Bone marrow (tissue), 2 donors: ENCODE data around the gene TMEM116.
"Not testable (repeated sequence)": the region's sequence is repeated elsewhere in the genome, so short reads cannot be mapped to it uniquely, and the experiment has no call there.

ENCODE experiments used
- DNase-seq, 2 donors: peaks; one replicate each; lab custom pipeline; 2025; lab: John Stamatoyannopoulos, UW

The TMEM116 gene

DNA sequence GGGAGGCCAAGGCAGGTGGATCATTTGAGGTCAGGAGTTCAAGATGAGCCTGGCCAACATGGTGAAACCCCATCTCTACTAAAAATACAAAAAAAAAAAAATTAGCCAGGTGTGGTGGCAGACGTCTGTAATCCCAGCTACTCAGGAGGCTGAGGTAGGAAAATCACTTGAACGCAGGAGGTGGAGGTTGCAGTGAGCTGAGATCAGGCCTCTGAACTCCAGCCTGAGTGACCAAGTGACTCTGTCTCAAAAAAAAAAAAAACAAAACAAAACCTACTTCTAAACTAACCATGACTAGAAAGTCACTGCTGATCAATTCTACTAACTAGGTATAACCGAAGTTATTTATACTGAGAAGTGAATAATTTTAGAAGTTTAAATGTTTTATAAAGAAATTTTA lies 3.4 kb downstream of the TMEM116 start:
- not testable (repeated sequence) for DNase-seq

DNA sequence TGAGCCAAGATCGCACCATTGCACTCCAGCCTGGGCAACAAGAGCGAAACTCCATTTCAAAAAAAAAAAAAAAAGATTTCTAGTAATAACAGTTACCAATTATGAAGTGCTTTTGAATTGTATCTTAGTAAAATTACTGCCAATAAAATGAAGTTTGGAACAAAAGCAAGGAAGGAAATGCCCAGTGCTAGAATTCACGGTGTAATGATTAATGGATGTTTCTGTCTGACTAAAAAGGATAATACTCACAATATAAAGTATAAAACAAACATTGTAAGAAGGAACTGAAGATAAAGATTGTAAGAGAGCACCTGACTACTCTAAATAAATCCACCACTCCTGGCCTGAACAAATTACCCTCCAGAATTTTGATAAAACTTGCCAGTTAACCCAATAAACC lies 4.0 kb downstream of the TMEM116 start:
- no peak for DNase-seq

DNA sequence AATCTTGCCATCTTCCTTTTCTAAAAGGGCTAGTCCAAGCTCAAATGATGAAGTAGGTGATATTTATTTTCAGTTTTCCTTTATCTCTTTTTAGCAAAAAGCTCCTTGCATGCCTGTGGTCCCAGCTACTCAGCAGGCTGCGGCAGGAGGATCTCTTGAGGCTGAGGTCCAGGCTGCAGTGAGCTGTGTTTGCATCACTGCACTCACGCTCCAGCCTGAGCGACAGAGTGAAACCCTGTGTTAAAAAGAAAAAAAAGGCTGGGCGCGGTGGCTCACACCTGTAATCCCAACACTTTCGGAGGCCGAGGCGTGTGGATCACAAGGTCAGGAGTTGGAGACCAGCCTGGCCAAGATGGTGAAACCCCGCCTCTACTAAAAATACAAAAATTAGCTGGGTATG lies 5.0 kb downstream of the TMEM116 start:
- DNase-seq = no peak

DNA sequence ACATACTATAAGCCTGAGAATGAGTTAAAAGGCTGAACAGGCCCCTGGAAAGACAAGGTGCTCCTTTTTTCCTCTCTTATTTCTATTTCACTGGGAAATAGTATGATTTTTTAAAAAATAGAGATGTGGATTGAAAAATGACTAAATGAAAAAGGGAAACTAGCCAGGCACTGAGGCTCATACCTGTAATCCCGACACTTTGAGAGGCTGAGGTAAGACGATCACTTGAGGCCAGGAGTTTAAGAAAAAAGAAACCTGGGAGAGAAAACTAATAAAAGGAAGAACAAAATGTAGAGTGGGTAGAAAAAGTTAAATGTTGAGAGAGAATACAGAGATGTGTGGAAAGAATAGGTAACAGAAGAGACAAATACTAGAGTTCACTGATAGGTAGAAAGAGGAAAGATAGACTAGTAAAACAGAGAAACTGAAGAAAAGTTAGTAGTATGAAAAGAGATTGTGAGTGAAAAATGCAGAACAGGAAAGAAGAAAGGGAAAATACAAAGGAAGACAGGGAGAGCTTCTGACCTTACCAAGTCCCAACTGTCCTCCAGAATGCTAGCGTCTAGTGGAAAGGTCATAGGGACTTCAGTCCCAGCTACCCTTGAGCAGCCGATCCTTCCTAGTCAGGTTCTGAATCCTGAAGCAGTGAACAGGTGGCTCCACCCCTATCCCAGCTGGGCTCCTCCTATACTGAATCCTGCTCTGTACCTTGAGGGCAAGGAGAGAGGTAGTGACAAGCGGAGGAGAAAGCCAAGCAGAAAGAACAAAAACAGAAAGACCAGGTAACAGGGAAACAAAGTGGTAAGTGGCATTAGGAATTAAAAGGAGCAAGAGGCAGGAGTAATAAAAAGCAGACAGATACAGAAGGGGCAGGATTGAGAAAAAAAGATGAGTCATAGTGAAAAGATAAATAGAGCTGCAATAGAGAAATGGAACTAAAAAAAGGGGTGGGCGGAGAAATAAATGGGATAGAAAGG lies 7.3 kb downstream of the TMEM116 start:
- DNase-seq = no peak

GRCh38 chr12:112004041-112004440 lies 8.9 kb downstream of the TMEM116 start:
- DNase-seq = no peak

GRCh38 chr12:112001576-112001975 lies 11.4 kb downstream of the TMEM116 start:
- no peak for DNase-seq

- DNase-seq = no peak
Observed at GRCh38 chr12:112000820-112001219, 12.1 kb downstream of the TMEM116 start.

DNA sequence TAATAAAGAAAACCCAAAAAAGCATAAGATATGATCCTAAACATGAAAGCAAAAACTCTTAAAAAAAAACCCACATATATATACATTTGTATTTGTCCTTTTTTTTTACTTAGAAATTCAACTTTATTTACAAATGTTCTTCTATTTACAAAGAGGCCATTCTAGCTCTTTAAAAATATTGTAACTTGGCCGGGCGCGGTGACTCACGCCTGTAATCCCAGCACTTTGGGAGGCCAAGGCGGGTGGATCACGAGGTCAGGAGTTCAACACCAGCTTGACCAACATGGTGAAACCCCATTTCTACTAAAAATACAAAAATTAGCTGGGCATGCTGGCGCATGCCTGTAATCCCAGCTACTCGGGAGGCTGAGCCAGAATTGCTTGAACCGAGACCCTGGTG lies 13.8 kb downstream of the TMEM116 start:
- not testable (repeated sequence) for DNase-seq

DNA sequence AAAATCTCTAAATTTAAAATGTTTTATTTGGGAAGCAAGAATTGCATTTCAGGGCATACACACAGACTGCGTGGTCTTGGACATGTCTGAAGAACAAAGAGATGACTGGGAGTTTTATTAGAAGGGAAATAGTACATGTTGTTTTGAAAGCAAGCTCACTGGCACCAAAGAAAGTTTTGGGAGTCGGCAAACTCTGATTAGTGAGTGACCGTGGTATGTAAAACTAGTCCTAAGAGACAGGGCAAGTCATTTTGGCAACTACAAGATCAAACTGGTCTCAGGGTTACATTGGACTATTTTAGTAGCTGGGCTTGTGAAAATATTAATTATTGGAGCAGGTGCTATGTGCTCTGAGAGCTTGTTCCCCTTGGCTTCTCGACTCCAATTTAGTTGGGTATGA lies 14.9 kb downstream of the TMEM116 start:
- no peak for DNase-seq

GRCh38 chr12:111997300-111997699 lies 15.7 kb downstream of the TMEM116 start:
- DNase-seq = no peak

GRCh38 chr12:111995782-111996480 lies 17.0 kb downstream of the TMEM116 start:
- no peak for DNase-seq

GRCh38 chr12:111994211-111995111 lies 18.5 kb downstream of the TMEM116 start:
- not testable (repeated sequence) for DNase-seq

GRCh38 chr12:111993292-111994150 lies 19.4 kb downstream of the TMEM116 start:
- DNase-seq = no peak

DNA sequence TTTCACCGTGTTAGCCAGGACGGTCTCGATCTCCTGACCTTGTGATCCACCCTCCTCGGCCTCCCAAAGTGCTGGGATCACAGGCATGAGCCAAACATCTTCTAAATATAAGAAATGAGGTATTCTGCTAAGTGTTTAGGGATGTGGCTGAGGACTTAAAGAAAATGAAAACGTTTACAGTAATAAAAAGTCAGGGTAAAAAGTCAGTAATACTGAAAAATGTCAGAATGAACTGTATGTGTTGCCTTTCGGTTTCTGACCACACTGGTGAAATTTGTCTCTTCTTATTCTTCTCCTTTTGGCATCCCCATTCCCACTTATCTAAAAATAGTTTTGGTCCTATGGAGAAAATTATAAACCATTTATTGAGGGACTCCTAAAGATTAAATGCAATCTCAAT lies 20.5 kb downstream of the TMEM116 start:
- no peak for DNase-seq

GRCh38 chr12:111991946-111992345 lies 21.0 kb downstream of the TMEM116 start:
- DNase-seq = no peak

- DNase-seq = no peak
Observed at GRCh38 chr12:111991535-111991934, 21.4 kb downstream of the TMEM116 start.

DNA sequence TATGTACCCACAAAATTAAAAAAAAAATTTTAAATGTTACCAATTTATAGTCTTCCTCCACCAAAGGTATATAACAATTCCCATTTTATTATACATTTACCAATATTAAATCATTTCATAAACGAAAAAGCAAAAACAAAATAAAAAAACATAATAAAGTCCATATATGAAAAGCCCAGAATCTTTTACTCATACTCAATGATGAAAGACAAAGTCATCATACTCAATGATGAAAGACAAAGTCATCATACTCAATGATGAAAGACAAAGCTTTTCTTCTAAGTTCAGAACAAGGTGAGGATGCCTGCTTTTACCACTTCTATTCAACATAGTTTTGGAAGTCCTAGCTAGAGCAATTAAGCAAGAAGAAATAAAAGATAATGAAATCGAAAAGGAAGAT lies 28.1 kb downstream of the TMEM116 start:
- DNase-seq = no peak

DNA sequence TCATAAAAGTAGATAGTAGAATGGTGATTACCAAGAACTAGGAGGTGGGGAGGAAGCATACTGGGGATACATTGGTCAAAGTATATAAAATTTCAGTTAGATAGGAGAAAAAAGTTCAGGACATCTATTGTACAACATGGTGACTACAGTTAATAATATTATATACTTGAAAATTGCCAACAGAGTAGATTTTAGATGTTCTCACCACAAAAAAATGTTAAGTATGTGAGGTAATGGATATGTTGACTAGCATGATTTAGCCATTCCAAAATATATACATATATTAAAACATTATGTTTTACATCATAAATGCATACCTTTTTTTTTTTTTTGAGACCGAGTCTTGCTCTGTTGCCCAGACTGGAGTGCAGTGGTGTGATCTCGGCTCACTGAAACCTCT lies 31.0 kb downstream of the TMEM116 start:
- DNase-seq = no peak

GRCh38 chr12:111980598-111980997 lies 32.4 kb downstream of the TMEM116 start:
- no peak for DNase-seq

DNA sequence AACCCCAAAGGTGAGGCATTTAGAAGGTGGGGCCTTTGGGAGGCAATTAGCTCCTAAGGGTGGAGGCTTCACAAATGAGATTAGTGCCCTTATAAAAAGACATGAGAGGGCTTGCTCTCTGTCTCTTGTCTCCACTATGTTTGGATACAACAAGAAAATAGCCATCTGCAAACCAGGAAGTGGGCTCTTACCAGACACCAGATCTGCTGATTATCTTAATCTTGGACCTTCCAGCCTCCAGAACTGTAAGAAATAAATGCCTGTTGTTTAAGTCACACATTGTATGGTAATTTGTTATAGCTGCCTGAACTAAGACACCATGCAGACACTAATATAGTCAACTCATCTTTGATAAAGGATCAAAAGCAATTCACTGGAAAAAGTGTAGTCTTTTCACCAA lies 34.4 kb downstream of the TMEM116 start:
- no peak for DNase-seq

- no peak for DNase-seq
Observed at GRCh38 chr12:111976860-111977259, 36.1 kb downstream of the TMEM116 start.
